Testis (tissue), 2 donors: ENCODE data around the gene SLC8B1.

Experiments
- POLR2A ChIP-seq: fragments of 450-650 bp; IDR thresholded peaks from one replicate; pipeline ENCODE4 v1.6.1; 2017; ENCODE audit warnings: antibody characterized with exemption, mild to moderate bottlenecking, moderate library complexity
- TF ChIP-seq, protein P1 (sequence below), 3 experiments: fragments of 450-650 bp in 2 of 3; fragments of 200-600 bp in 1 of 3; sonication (generic) in 1 of 3; IDR thresholded peaks; one replicate each; pipeline ENCODE4 v1.5.1; 2016 to 2019; ENCODE audit warnings: antibody characterized with exemption in 3 of 3, mild to moderate bottlenecking in 2 of 3, moderate library complexity in 1 of 3

DNA sequence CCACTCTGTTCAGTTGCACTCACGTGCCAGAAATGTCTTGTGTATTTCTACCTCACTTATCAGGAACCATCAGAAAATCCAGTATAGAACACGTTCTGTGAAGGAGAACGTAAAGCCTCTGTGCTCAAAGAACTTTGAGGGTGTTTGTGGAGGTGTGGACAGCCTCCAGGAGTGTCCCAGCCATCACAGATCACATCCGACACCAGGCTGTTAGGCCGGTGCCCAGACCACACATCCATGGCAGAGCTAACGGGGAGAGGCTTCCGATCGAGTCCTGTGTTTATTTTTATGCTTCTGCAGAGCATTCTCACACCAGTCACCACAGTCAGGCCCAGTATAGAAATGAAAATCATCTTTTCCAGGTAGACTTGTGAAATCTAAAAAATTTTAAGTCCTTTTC, 60.1 kb downstream of the SLC8B1 start:
- TF ChIP-seq, protein P1, sequence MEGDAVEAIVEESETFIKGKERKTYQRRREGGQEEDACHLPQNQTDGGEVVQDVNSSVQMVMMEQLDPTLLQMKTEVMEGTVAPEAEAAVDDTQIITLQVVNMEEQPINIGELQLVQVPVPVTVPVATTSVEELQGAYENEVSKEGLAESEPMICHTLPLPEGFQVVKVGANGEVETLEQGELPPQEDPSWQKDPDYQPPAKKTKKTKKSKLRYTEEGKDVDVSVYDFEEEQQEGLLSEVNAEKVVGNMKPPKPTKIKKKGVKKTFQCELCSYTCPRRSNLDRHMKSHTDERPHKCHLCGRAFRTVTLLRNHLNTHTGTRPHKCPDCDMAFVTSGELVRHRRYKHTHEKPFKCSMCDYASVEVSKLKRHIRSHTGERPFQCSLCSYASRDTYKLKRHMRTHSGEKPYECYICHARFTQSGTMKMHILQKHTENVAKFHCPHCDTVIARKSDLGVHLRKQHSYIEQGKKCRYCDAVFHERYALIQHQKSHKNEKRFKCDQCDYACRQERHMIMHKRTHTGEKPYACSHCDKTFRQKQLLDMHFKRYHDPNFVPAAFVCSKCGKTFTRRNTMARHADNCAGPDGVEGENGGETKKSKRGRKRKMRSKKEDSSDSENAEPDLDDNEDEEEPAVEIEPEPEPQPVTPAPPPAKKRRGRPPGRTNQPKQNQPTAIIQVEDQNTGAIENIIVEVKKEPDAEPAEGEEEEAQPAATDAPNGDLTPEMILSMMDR (IDR thresholded peaks at IDR 0.05), result no peak
- TF ChIP-seq POLR2A, result no peak
